GM06990 (cell line): Measurements from ENCODE around the gene REEP5.

Experiments used
- DNase-seq: peaks from one replicate; pipeline ENCODE4 v3.0.0-alpha.2; 2011; ENCODE audit not compliant: insufficient read length; ENCODE audit errors: extremely low read depth
- H3K27me3 ChIP-seq: replicated peaks from 2 replicates; pipeline ENCODE4 v1.6.0; 2011; ENCODE audit warnings: low read length; ENCODE audit not compliant: control insufficient read depth, insufficient read depth
- H3K36me3 ChIP-seq: 2 replicates; pipeline ENCODE4 v1.5.1; 2011; ENCODE audit warnings: low read length; ENCODE audit not compliant: control insufficient read depth, insufficient read depth
- H3K4me3 ChIP-seq: replicated peaks from 2 replicates; pipeline ENCODE4 v1.5.1; 2011; ENCODE audit warnings: low read depth, mild to moderate bottlenecking, control low read depth, low read length
- CTCF ChIP-seq: IDR thresholded peaks from 2 replicates; pipeline ENCODE4 v1.5.1; 2011; ENCODE audit warnings: low read length, control low read depth, mild to moderate bottlenecking, inconsistent platforms; ENCODE audit not compliant: insufficient read depth, poor library complexity, severe bottlenecking

The REEP5 gene

GRCh38 chr5:112849912-112850311, 72.1 kb downstream of the REEP5 start:
- Histone ChIP-seq H3K4me3 (no peak overlapping the region), H3K36me3 (no peaks in the 10 kb centered on the region), H3K27me3 (no peaks in the 10 kb centered on the region)
- no peak for DNase-seq
- TF ChIP-seq CTCF: no peak

GRCh38 chr5:112848116-112848811, 73.8 kb downstream of the REEP5 start:
- Histone ChIP-seq H3K27me3 (no peaks in the 10 kb centered on the region), H3K36me3 (no peaks in the 10 kb centered on the region), H3K4me3 (no peak overlapping the region)
- DNase-seq: peak; percentile 46
- peak; percentile 69 for TF ChIP-seq CTCF

- no peak for TF ChIP-seq CTCF
- Histone ChIP-seq H3K36me3 (no peaks in the 10 kb centered on the region), H3K4me3 (no peak overlapping the region), H3K27me3 (no peaks in the 10 kb centered on the region)
- no peak for DNase-seq
These were observed 74.7 kb downstream of the REEP5 start for GRCh38 chr5:112847306-112847705.

GRCh38 chr5:112846556-112846955, 75.5 kb downstream of the REEP5 start:
- Histone ChIP-seq H3K4me3 (no peak overlapping the region), H3K36me3 (no peaks in the 10 kb centered on the region), H3K27me3 (no peaks in the 10 kb centered on the region)
- no peak for DNase-seq
- no peak for TF ChIP-seq CTCF

- Histone ChIP-seq H3K27me3 (no peaks in the 10 kb centered on the region), H3K36me3 (peaks cover 1% of the 10 kb centered on the region), H3K4me3 (no peak overlapping the region)
- TF ChIP-seq CTCF: no peak
- no peak for DNase-seq
These were observed 77.5 kb downstream of the REEP5 start for GRCh38 chr5:112844489-112844888.

- H3K36me3 ChIP-seq: peaks cover 3% of the 10 kb centered on the region
- no peak overlapping the region for H3K4me3 ChIP-seq
- TF ChIP-seq CTCF: no peak
- no peak for DNase-seq
- H3K27me3 ChIP-seq: no peaks in the 10 kb centered on the region
These were observed 88.1 kb downstream of the REEP5 start for GRCh38 chr5:112833971-112834370.
